GM19023 (cell line): Measurements from ENCODE around the gene SERPINB7.
"Not testable (repeated sequence)": the region's sequence is repeated elsewhere in the genome, so short reads cannot be mapped to it uniquely, and the experiment has no call there.

Experiments
- ATAC-seq: cut with Tn5 transposase; IDR thresholded peaks from one replicate; pipeline ENCODE4 v1.9.1; 2021; ENCODE audit warnings: mild to moderate bottlenecking, moderate library complexity; ENCODE audit not compliant: unreplicated experiment

Gene SERPINB7, protein sequence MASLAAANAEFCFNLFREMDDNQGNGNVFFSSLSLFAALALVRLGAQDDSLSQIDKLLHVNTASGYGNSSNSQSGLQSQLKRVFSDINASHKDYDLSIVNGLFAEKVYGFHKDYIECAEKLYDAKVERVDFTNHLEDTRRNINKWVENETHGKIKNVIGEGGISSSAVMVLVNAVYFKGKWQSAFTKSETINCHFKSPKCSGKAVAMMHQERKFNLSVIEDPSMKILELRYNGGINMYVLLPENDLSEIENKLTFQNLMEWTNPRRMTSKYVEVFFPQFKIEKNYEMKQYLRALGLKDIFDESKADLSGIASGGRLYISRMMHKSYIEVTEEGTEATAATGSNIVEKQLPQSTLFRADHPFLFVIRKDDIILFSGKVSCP

DNA sequence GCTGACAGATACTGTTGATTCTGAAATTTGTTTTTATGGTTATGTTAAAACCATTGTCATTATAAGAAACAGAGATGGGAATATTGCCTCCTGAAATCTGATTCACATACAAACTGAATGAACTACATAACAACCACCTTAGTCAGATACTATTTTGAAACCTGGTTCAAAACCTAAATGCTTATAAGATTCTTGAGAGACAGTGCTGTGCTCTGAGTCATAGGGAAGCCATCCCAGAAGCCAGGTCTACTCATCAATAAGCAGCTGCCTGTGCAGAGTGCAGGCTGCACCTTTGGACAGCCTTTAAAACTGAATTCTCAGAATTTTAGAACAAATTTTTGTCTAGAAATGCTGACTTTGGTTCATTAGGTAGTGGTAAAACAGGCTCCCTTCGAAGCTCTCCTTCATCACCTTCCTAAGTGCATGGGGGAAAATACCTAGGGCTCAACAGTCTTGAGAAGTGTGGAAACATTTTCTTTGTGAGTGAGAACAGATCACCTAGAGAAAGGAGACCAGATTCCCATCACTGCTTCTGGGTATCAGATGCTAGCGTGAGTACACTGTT, at the start of gene SERPINB7:
TSS of gene SERPINB7 (plus strand) at position 253 of the 565 bp plus-strand sequence. CDS start 6,955 bp downstream, outside the sequence.
- no peak for ATAC-seq

DNA sequence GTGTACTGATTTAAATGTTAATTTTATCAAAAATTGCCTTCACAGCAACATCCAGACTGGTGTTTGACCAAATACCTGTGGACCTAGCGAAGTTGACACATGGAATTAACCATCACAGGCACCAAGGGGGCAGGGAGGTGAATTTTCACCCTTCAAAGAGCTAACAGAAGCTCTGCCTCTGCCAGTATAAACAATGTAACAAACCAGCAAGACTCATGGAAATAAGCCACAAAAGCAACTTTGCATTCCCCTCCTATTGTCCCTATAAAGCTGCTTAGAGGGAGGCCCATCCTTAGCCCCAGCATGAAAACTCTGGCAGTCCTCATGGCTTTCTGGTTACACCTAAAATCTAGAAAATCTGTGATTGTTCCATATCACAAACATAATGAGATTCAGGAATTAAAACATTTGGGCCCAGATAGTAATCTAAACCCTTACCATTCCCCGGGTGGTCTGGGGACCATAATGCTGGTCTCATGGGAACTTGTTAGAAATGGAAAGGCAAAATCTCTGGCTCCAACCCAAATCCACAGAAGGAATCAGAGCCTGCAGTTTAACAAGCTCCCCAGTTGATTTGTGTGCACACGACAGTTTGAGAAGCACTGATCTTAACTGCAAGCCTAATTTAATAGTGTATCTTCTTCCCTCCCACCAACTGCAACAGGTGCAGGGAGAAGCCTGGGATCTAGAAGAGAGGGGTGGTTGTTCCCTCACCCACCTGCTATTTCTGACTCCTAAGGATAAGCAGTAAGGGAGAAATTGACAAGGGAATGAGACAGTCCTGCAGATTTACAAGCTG, 49.3 kb upstream of the SERPINB7 start:
- no peak for ATAC-seq

GRCh38 chr18:63730773-63731172, 44.4 kb upstream of the SERPINB7 start:
- ATAC-seq = no peak

- no peak for ATAC-seq
Observed at GRCh38 chr18:63731215-63731614, 44.0 kb upstream of the SERPINB7 start.

DNA sequence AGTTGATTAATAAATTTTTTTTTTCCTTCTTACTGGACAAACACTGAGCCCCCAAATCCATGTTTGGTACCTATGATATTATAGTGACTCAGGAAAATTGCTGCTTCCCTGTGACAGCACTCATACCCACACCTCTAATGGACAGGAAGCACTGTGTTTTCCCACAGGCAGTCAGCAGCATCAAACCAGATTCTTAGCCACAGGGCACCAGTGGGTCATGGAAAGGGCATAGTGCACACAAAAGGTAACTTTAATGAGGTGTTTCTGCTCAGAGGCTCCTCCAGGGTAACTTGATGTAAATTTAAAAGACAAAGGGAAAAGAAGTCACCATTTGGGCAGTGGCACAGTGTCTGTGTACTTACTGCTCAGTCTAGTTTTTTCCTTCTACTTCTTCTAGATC, 38.3 kb upstream of the SERPINB7 start:
- ATAC-seq = no peak

DNA sequence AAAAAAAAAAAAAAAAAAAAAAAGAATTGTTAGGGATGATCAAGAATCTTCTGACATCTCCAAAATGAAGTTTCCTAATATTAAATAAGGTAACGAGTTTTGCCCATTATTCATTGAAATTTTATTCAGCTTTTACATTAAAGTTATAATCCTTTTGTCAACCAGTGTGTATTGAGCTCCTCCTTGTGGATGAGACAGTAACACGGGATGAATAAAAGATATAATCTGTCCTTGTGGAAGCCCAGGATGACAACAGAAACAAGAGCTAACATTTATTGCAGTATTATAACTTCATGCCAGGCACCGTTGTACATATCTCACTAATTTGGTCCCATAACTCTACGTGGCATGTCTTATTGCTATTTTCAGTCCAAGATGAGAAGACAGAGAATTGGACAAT, 33.4 kb upstream of the SERPINB7 start:
- no peak for ATAC-seq

DNA sequence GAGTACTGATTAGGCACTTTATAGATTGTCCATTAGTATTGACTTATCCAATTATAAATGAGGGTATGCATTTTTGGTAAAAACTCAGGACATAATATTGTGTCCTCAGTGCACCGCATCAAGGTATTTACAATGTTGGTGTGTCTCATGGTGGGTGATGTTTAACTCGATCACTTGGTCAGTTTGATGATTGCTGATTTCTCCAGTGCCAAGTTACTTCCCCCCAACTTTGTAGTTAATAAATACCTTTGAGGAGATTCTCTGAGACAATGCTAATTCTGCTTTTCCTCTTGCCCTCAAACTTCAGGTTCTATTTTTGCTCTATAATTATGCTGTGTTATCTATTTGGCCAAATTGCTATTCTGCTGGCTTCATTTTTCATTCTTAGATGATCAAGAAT, 28.2 kb upstream of the SERPINB7 start:
- ATAC-seq = no peak

- no peak for ATAC-seq
Observed at GRCh38 chr18:63749489-63749888, 25.7 kb upstream of the SERPINB7 start.

- no peak for ATAC-seq
Observed at GRCh38 chr18:63752636-63753035, 22.6 kb upstream of the SERPINB7 start.

DNA sequence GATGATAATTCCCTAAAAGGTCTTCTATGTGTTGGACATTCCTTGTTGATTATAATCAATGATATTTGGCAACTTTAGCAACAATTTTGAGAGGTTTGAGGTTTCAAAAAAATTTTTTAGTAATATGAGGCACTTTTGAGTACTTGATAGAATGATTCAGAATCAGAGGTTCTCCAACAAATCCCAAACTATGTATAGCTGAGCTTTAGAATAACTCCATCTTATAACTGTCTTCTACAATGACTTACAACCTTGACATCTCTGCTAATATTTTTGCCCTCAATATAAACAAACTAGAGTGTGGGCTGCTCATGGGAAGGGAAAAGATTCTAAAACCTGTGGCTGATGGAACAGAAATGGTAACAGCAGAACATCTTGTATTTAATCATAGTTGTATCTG, 21.5 kb upstream of the SERPINB7 start:
- no peak for ATAC-seq

GRCh38 chr18:63757541-63757940, 17.7 kb upstream of the SERPINB7 start:
- no peak for ATAC-seq

DNA sequence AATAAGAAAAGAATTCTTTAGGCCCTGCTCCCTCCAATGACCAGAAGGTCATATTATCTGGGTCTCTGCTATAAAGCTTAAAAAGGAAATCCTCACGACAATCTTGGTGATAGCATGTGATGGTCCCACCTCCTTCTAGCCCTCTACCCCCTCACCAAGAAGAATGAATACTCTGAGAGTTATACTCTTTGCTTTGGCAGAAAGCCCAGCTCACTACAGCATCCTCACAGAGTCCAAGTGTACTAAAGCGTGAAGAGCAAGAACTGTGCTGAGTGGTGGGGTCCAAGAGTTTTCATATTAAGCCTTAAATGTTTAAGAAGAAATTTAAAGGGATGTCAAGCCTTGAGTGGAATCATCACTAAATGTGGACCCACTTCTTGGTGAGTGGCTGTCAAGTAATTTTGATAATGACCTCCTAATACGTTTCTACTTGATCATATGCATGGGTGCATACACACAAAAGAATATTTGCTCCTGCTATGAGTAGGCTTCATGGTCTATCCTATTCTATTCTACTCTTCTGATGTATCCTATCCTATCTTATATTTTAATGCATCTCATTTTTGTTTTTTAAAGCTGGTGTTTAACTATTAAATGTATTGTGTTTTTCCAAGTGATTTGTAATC, 16.5 kb upstream of the SERPINB7 start:
- no peak for ATAC-seq

GRCh38 chr18:63759786-63760185, 15.4 kb upstream of the SERPINB7 start:
- not testable (repeated sequence) for ATAC-seq

- no peak for ATAC-seq
Observed at GRCh38 chr18:63762518-63762917, 12.7 kb upstream of the SERPINB7 start.

DNA sequence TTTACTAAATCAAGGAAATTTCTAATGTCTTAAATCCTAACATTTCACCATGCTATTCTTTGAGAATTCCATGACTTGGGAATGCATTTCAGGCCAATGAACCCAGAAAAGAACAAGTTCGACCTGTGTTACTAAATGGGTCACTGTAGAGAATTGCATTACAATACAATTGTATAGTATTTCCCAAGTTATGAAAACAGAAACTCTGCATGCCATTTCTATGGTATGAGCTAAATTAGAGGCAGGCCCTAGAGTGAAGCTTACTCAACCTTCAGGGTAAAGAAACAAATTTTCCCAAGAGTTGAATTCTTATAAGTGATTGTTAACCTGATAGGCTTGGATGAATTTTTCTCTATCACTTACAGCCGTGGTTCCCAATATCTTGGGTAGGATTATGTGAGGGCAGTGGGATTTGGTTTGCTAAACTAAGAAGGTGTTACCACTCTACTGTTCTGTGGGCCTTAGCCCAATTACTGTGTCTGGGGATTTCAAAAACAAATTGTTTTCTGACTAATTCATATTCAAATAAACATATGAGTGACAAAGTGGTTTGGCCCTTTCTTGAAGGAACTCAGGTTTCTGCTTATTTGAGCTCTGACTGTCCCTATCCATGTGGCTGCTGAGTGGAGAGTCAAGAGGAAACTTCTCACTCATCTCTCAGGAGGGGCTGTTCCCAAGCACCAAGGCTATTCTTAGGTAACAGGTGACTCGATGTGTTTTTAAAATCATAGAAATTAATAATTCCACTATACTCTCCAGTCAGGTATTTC, 11.2 kb upstream of the SERPINB7 start:
- ATAC-seq = no peak

DNA sequence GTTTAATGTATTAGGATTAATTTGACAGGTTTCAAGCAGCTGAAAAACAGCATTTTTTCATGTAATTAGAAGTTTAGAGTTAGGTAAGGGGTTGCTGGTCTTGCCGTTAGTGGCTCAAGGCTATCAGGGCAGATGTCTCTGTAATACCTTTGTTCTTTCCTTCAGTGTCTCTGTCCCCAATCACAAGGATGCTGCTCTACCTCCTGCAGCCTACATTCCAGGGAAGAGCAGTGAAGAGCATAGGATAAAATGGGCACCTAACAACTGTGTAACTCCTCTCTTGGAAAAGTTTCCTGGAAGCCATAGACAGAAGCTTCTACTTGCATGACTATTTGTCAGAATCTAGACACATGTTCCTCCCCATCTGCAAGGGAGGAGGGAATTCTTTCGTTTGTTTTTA, 9.4 kb upstream of the SERPINB7 start:
- ATAC-seq = no peak

DNA sequence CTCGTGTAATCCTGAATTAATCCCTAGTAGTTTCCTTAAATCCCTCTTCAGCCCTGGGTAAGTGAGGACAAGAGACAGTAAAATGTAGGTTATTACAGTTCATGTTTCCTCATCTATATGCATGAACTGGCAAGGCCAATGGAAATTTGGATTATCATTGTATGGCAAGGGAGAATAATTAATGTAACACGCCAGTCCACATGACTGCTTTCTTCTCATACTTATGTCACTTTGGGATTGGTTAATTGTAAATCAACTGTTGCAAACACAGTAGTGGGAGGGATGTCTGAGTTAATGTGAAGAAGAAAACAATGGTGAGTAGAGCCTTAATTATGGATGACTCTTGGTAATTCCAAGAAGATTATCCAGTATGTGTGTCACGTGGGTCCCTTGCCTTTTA, 1.7 kb upstream of the SERPINB7 start:
- no peak for ATAC-seq

DNA sequence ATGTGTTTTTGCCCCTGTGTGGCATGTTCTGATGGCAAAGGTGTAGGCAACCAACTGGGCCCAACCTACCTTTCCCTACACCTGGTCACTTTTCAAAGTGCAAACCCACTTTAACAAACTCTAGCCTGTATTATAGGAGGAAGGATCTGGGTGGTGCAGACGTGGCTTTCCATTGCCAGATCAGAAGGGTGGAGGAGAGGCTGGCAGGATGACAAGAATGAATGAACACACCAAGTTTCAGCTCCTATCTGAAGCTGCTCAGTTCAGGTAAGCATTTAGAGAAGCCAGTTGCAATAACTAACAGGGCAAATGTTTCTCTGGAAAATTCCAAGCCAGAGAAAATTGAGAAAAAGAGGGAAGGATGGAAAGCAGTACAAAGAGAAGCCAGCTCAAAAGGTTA, 707 bp upstream of the SERPINB7 start:
- no peak for ATAC-seq

- no peak for ATAC-seq
Observed at GRCh38 chr18:63779386-63779785, 4.2 kb downstream of the SERPINB7 start.

- ATAC-seq = no peak
Observed at GRCh38 chr18:63783394-63783793, 8.2 kb downstream of the SERPINB7 start.
